ENCODE results near the gene CRYGN.

CRYGN gene

DNA sequence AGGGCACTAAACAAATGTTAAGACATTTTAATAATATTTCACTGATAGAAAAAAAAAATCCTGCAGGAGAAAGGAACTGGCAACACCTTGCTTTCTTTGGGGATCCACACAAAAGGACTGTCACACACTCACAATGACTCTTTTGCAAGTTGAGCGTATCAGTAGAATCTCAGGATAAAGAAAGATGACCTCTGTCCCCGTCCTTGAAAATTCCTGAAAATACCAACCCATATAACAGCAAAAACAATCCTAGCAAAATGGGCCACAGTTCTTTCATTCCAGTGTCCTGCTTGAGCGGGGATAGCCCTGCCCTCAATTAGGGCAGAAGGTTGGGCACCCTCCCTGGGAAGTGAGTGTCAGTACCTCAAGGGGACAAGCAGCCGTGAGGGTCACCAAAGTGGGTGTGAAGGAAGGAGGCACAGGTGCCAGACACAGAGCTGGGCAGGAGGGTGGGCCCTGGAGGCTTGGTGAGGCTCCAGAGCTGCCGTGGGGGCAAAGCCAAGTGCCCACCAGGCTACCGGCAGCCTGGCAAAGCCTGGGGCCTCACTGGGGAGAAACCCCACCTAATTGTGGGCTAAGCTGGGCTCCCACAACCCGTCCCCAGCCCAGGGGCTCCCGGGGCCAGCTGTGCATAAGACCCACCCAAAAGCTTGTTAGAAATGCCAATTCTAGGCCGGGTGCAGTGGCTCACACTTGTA lies 32.9 kb downstream of the CRYGN start:
- Histone ChIP-seq H4K20me1 (ENCODE audit: insufficient read depth, low read length) (no peaks in the 10 kb centered on the region), H3K9me3 (ENCODE audit: insufficient read depth, low read length, severe bottlenecking) (no peaks in the 10 kb centered on the region), H3K4me2 (ENCODE audit: insufficient read depth, low read length) (peak overlapping the region; percentile 29; the same call in 1 of the 2 replicates), H3K9ac (ENCODE audit: low read depth, low read length) (0 out of 2 replicates have a peak overlapping the region, but pooled peaks have one; percentile 12), H3K36me3 (ENCODE audit: insufficient read depth, low read length) (peaks cover 6% of the 10 kb centered on the region; the same call in 1 of the 2 replicates), H2AFZ (ENCODE audit: low read depth, low read length) (no peak overlapping the region), H3K79me2 (ENCODE audit: insufficient read depth, low read length) (peaks cover 31% of the 10 kb centered on the region), H3K27ac (ENCODE audit: low read length) (peak overlapping the region; percentile 88), H3K4me1 (ENCODE audit: insufficient read depth, low read length) (peaks cover 84% of the 10 kb centered on the region), H3K4me3 (ENCODE audit: low read depth in 1 of 2, low read length in 2 of 2) (0 out of 4 replicates have a peak overlapping the region, but pooled peaks of 1 of the 2 experiments have one; percentile 27), H3K27me3 (ENCODE audit: insufficient read depth, low read length, poor library complexity) (peaks cover 7% of the 10 kb centered on the region)
- TF ChIP-seq EZH2 (IDR thresholded peaks at IDR 0.05; ENCODE audit: borderline replicate concordance, low read depth, low read length, severe bottlenecking) (no peak), CTCF (IDR thresholded peaks at IDR 0.05; ENCODE audit: borderline replicate concordance, extremely low read depth, low read length, poor library complexity, severe bottlenecking) (no peak)
- DNase-seq = no peak
- no peak for ATAC-seq (ENCODE audit: insufficient read depth, low read depth)

DNA sequence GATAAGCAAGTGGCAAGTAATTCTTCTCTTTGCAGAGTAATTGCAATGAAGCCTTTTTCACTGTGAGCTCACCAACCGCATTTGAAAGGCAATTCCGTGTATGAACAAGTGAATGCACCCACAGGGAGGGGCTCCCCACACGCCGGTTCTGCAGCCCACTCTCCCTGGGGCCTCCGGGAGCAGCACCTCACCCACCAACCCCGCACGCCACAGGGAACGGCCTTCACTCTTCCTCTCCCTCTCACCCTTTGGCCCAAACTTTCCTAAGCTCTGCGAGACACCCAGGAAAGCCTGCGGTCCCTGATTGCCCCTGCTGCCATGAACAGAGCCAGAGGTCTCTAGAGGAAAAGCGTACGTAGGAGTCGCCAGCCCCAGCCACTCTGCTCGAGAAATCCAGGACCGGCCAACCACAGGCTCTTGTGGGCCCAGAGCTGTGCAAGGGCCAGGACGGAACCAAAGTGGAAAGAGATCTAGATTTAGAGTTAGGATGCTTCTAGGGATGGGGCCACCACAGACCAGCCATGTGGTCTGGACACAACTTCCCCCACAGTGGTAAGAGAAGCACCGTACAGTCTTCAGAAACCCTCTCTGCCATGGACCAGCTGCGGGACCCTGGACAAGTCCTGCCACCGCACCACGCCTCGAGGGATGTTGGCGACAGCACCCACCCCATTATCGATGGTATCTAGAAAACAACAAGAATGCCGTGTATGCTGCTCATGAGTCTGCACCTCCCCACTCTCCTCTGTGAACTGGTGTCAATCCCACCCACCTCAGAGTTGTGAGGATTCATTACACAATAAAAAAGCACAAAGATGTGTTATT lies 33.7 kb downstream of the CRYGN start:
- Histone ChIP-seq H3K9ac (ENCODE audit: low read depth, low read length) (no peak overlapping the region), H4K20me1 (ENCODE audit: insufficient read depth, low read length) (no peaks in the 10 kb centered on the region), H3K79me2 (ENCODE audit: insufficient read depth, low read length) (peaks cover 31% of the 10 kb centered on the region), H2AFZ (ENCODE audit: low read depth, low read length) (no peak overlapping the region), H3K4me2 (ENCODE audit: insufficient read depth, low read length) (peak overlapping the region; percentile 23), H3K9me3 (ENCODE audit: insufficient read depth, low read length, severe bottlenecking) (no peaks in the 10 kb centered on the region), H3K27ac (ENCODE audit: low read length) (peak overlapping the region; percentile 88), H3K4me3 (ENCODE audit: low read depth in 1 of 2, low read length in 2 of 2) (no peak overlapping the region), H3K4me1 (ENCODE audit: insufficient read depth, low read length) (peaks cover 82% of the 10 kb centered on the region), H3K27me3 (ENCODE audit: insufficient read depth, low read length, poor library complexity) (peaks cover 7% of the 10 kb centered on the region), H3K36me3 (ENCODE audit: insufficient read depth, low read length) (peaks cover 6% of the 10 kb centered on the region; the same call in 1 of the 2 replicates)
- ATAC-seq (ENCODE audit: insufficient read depth, low read depth) (no peak), DNase-seq (no peak)
- TF ChIP-seq CTCF (IDR thresholded peaks at IDR 0.05; ENCODE audit: borderline replicate concordance, extremely low read depth, low read length, poor library complexity, severe bottlenecking) (no peak), EZH2 (IDR thresholded peaks at IDR 0.05; ENCODE audit: borderline replicate concordance, low read depth, low read length, severe bottlenecking) (no peak)

GRCh38 chr7:151405588-151405987 lies 34.4 kb downstream of the CRYGN start:
- H3K9me3 ChIP-seq (ENCODE audit: insufficient read depth, low read length, severe bottlenecking) = no peaks in the 10 kb centered on the region

More at GRCh38 chr7:151405588-151405987, 34.4 kb downstream of the CRYGN start:
- Histone ChIP-seq H3K9ac (ENCODE audit: low read depth, low read length) (peak overlapping the region; percentile 46), H3K36me3 (ENCODE audit: insufficient read depth, low read length) (peaks cover 6% of the 10 kb centered on the region; the same call in 1 of the 2 replicates), H2AFZ (ENCODE audit: low read depth, low read length) (no peak overlapping the region), H3K4me1 (ENCODE audit: insufficient read depth, low read length) (peaks cover 77% of the 10 kb centered on the region), H3K79me2 (ENCODE audit: insufficient read depth, low read length) (peaks cover 31% of the 10 kb centered on the region), H3K27me3 (ENCODE audit: insufficient read depth, low read length, poor library complexity) (peaks cover 7% of the 10 kb centered on the region), H3K4me3 (ENCODE audit: low read depth in 1 of 2, low read length in 2 of 2) (peak overlapping the region in 1 of 2 experiments; percentile 18; a peak in 1 of 4 replicates), H3K27ac (ENCODE audit: low read length) (peak overlapping the region; percentile 88), H3K4me2 (ENCODE audit: insufficient read depth, low read length) (peak overlapping the region; percentile 45), H4K20me1 (ENCODE audit: insufficient read depth, low read length) (no peaks in the 10 kb centered on the region)
- ATAC-seq (ENCODE audit: insufficient read depth, low read depth) (no peak), DNase-seq (no peak)
- TF ChIP-seq EZH2 (IDR thresholded peaks at IDR 0.05; ENCODE audit: borderline replicate concordance, low read depth, low read length, severe bottlenecking) (no peak), CTCF (IDR thresholded peaks at IDR 0.05; ENCODE audit: borderline replicate concordance, extremely low read depth, low read length, poor library complexity, severe bottlenecking) (no peak)

Data from DND-41 (cell line).